ENCODE data around the gene BTBD17.

DNA sequence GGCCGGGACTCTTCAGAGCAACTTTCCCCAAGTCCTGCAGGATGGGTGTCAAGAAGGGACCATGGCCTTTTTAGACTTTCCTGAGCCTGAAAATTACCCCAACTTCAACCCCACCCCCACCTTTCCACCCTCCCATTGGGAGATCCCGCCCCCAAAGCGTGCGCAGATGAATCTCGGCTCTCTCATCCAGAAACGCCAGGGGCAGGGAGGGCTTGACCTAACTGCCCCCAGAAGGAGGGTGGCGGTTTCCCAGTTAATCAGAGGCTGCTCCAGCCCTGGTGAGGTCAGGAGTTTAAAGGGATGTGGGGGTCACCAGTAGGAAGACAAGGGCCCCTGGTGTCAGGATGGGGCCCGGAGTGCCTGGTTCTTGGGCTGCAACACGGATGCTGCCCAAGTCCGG is 35.2 kb downstream of the BTBD17 start:
- TF ChIP-seq, protein P1, sequence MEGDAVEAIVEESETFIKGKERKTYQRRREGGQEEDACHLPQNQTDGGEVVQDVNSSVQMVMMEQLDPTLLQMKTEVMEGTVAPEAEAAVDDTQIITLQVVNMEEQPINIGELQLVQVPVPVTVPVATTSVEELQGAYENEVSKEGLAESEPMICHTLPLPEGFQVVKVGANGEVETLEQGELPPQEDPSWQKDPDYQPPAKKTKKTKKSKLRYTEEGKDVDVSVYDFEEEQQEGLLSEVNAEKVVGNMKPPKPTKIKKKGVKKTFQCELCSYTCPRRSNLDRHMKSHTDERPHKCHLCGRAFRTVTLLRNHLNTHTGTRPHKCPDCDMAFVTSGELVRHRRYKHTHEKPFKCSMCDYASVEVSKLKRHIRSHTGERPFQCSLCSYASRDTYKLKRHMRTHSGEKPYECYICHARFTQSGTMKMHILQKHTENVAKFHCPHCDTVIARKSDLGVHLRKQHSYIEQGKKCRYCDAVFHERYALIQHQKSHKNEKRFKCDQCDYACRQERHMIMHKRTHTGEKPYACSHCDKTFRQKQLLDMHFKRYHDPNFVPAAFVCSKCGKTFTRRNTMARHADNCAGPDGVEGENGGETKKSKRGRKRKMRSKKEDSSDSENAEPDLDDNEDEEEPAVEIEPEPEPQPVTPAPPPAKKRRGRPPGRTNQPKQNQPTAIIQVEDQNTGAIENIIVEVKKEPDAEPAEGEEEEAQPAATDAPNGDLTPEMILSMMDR (IDR thresholded peaks at IDR 0.05 in 2 of 3, conservative IDR thresholded peaks at IDR 0.05 in 1 of 3; ENCODE audit: control insufficient read depth in 2 of 3, extremely low read depth in 1 of 3, insufficient read depth in 1 of 3, low read depth in 3 of 3, low read length in 3 of 3), result no peak
- no peak for TF ChIP-seq ZNF274 (IDR thresholded peaks at IDR 0.05; ENCODE audit: insufficient read depth, insufficient read length)
- TF ChIP-seq HDAC6 (IDR thresholded peaks at IDR 0.05; ENCODE audit: unreplicated experiment), result no peak
- TF ChIP-seq SMC3 (IDR thresholded peaks at IDR 0.05; ENCODE audit: borderline replicate concordance, low read length), result no peak
- no peak for TF ChIP-seq POLR2A (IDR thresholded peaks at IDR 0.05; ENCODE audit: low read depth, low read length)
- no peak for TF ChIP-seq EZH2 (IDR thresholded peaks at IDR 0.05; ENCODE audit: borderline replicate concordance, control insufficient read depth, low read depth, low read length)
- TF ChIP-seq SIN3A (IDR thresholded peaks at IDR 0.05; ENCODE audit: low read depth, low read length), result no peak
- no peak for TF ChIP-seq PAX8 (IDR thresholded peaks at IDR 0.05)
- no peak for TF ChIP-seq POLR2AphosphoS5 (IDR thresholded peaks at IDR 0.05; ENCODE audit: low read length)

Measured in GM12878 (cell line).